Mononuclear cell (primary cell): Measurements from ENCODE around the gene CADM3. TPM values are rescaled to one million over a fixed set of nuclear protein-coding genes. Genes with fewer than 3 reads are reported as not detected.

Experiments
- H3K27me3 ChIP-seq: 2 replicates; pipeline ENCODE4 v1.6.0; 2011; ENCODE audit warnings: low read length, control low read depth; ENCODE audit not compliant: insufficient read depth
- H3K4me1 ChIP-seq: 2 replicates; pipeline ENCODE4 v1.5.1; 2011; ENCODE audit warnings: mild to moderate bottlenecking, low read length, control low read depth; ENCODE audit not compliant: insufficient read depth
- H3K4me3 ChIP-seq: 2 replicates; pipeline ENCODE4 v1.5.1; 2011; ENCODE audit warnings: mild to moderate bottlenecking, low read length, moderate library complexity
- H3K9me3 ChIP-seq: 2 replicates; pipeline ENCODE4 v1.5.1; 2011; ENCODE audit warnings: low read depth, mild to moderate bottlenecking, control low read depth, low read length
- total RNA-seq: library from RNA; depleted of rRNA; stranded (reverse); fragments of >200 nt; gene quantifications from one replicate; pipeline ENCODE4 v1.2.3, GENCODE V29; 2012

Gene CADM3
- total RNA-seq, 1 donor: 0.10 TPM

- Histone ChIP-seq H3K9me3 (no peaks in the 10 kb centered on the region), H3K4me1 (no peaks in the 10 kb centered on the region), H3K4me3 (no peak overlapping the region), H3K27me3 (peaks cover 16% of the 10 kb centered on the region)
Measured at GRCh38 chr1:159207774-159208173, 36.4 kb downstream of the CADM3 start.

- Histone ChIP-seq H3K4me1 (no peaks in the 10 kb centered on the region), H3K27me3 (peaks cover 16% of the 10 kb centered on the region), H3K4me3 (no peak overlapping the region), H3K9me3 (no peaks in the 10 kb centered on the region)
Measured at GRCh38 chr1:159208175-159208825, 36.9 kb downstream of the CADM3 start.

DNA sequence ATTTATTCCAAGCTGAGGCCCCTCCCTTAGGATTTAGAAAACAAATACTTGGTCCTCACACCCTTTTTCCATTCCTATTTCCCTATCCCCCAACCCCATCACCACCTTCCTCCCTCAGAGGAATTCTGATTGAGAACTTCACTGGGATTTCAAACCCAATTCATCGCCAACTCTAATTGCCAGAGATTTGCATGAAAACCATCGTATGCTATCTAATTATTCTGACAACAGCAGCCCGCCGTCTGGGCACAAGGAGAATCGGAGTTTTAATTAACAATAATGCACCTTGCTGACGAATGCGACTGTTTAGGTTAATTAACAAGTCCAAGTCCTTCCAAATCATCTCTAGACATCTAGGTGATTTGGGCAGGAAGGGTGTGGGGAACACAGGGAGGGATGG lies 37.6 kb downstream of the CADM3 start:
- Histone ChIP-seq H3K27me3 (peaks cover 16% of the 10 kb centered on the region), H3K4me1 (no peaks in the 10 kb centered on the region), H3K4me3 (no peak overlapping the region), H3K9me3 (no peaks in the 10 kb centered on the region)

DNA sequence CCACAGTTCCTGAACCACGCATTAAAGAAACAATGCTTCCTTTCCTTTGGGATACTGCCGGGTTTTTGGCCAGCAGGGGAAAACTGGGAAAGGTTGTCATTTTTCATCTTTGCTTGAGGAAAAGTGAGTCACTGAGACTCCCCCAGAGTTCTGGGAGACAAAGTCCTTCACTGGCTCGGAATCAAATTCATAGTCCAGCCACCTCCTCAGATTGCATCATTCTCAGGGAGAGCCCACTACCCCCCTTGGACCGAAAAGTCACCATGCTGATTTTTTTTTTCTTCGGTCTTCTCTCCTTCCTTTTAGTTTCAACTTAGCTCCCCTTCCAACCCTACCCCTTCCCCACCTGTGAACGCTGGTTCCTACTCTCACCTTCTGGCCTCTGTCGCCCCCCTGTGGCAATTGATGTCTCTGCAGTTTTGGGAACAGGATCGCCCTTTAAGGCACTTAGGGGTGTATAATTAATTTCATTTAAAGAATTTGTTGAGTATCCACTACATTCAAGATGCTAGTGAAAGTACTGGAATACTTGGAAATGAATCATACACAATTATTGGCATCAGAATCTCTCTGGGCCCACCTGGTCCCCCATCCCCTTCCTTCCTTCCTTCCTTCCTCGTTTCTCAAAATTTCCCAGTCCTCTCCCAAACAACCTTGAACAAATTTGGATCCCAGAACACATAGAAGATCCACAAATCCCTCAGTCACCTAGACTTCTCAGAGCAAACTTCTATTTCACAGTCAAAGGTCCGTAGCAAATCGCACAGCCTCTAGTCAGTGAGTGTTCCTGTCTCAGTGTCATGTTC lies 40.1 kb downstream of the CADM3 start:
- no peak overlapping the region for H3K4me3 ChIP-seq
- peaks cover 16% of the 10 kb centered on the region for H3K27me3 ChIP-seq
- H3K4me1 ChIP-seq: no peaks in the 10 kb centered on the region
- no peaks in the 10 kb centered on the region for H3K9me3 ChIP-seq

DNA sequence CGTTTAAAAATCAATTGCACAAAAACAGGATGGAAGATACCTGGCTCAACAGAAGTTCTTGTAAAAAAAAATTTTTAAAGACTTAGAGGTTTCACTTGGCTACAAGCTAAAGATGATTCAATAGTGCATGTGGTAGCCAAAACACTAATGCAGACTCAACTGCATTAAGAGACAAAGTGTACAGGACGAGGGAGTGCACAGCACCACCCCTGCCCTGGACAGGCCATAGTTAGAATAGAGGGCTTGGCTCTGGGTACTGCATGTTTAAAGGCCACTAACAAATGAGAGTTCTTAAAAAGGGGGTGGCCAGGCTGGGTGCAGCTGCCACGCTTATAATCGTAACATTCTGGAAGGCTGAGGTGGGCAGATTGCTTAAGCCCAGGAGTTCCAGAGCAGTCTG lies 41.2 kb downstream of the CADM3 start:
- H3K4me3 ChIP-seq: no peak overlapping the region
- H3K4me1 ChIP-seq: no peaks in the 10 kb centered on the region
- no peaks in the 10 kb centered on the region for H3K9me3 ChIP-seq
- peaks cover 16% of the 10 kb centered on the region for H3K27me3 ChIP-seq

GRCh38 chr1:159214149-159214760 lies 42.8 kb downstream of the CADM3 start:
- Histone ChIP-seq H3K4me3 (no peak overlapping the region), H3K4me1 (no peaks in the 10 kb centered on the region), H3K27me3 (peaks cover 13% of the 10 kb centered on the region), H3K9me3 (no peaks in the 10 kb centered on the region)

DNA sequence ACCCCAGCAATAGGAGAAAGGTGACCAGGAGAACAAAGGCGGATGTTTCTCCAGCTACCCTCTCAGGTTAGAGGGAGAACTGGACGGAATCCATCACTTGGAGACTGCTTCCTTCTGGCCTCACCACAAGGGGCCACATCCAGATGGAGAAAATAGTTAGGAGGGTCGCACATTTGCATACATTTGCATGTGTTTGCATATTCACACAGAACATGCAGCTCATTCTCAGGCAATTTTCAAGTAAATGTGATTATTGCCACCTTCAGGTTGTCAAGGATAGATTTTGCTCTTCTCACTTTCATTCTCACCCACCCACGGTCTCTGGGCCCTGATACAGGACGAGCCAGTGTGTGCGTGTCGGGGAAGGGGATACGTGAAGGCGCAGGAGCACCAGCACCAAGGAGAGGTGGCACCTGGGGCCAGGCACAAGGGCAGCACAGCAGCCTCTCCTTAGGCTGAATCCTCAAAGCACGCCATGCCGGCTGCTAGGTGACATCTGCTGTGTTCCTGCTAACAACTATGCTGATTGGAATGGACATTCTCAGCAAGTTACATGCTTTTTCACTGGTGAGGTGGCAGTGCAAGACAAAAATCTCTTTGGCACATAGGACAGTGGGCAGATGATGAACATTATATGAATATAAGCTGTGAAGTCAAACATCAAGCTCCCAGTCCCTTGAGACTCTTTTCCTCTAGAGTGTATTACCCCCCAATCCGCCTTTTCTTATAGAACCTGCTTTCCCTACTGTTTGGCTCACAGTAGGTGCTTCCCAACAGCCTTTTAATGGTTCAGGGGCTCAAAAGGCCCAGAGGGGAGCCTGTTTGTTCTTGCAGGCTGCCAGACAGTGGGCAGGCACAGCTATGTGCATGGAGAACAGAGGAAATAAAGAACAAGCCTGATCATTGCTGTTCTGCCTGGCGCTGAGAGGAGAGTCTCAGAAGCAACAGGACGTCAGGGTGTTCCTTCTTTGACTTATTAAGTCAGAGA lies 47.5 kb downstream of the CADM3 start:
- Histone ChIP-seq H3K27me3 (no peaks in the 10 kb centered on the region), H3K9me3 (no peaks in the 10 kb centered on the region), H3K4me3 (no peak overlapping the region), H3K4me1 (no peaks in the 10 kb centered on the region)

- no peaks in the 10 kb centered on the region for H3K9me3 ChIP-seq
- H3K4me3 ChIP-seq: no peak overlapping the region
- H3K4me1 ChIP-seq: no peaks in the 10 kb centered on the region
- H3K27me3 ChIP-seq: no peaks in the 10 kb centered on the region
Measured at GRCh38 chr1:159222075-159222865, 50.9 kb downstream of the CADM3 start.

- Histone ChIP-seq H3K27me3 (no peaks in the 10 kb centered on the region), H3K9me3 (no peaks in the 10 kb centered on the region), H3K4me1 (no peaks in the 10 kb centered on the region), H3K4me3 (no peak overlapping the region)
Measured at GRCh38 chr1:159223004-159223403, 51.6 kb downstream of the CADM3 start.

GRCh38 chr1:159228554-159228953 lies 57.1 kb downstream of the CADM3 start:
- H3K4me1 ChIP-seq: no peaks in the 10 kb centered on the region
- H3K27me3 ChIP-seq: no peaks in the 10 kb centered on the region
- no peak overlapping the region for H3K4me3 ChIP-seq
- no peaks in the 10 kb centered on the region for H3K9me3 ChIP-seq

- Histone ChIP-seq H3K9me3 (no peaks in the 10 kb centered on the region), H3K4me1 (no peaks in the 10 kb centered on the region), H3K4me3 (no peak overlapping the region), H3K27me3 (no peaks in the 10 kb centered on the region)
Measured at GRCh38 chr1:159229260-159229885, 58.0 kb downstream of the CADM3 start.

- Histone ChIP-seq H3K9me3 (no peaks in the 10 kb centered on the region), H3K4me1 (no peaks in the 10 kb centered on the region), H3K27me3 (no peaks in the 10 kb centered on the region), H3K4me3 (no peak overlapping the region)
Measured at GRCh38 chr1:159229896-159230295, 58.5 kb downstream of the CADM3 start.

DNA sequence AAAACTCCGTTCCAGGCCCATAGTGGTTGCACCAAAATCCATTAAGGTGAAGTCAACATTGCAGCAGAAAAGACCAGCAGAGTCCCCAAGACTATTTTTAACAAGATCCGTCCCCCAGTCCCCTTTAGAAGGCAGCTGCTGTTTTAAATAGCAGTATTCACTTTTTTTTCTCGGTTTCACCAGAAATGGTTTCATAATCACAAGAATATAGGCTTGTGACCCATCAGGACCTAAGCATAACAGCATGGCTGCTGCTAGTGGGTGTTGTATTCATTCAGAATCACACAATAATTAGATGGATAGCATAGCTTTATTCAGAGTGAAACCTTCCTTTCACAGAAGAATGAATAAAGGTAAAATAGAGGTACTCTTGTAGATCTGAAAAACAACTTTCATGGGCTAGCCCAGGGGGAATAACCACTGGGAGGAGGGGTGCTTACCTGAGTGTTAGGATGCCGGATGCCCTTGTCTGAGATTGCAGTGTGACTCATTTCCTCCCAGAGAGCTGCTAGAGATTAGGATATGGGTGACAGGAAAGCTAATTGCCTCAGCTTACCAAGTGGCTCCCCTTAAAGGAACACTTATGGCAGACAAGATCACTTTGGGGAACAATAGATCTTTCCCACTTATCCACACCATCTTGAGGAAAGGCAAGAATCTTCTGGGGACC lies 68.3 kb downstream of the CADM3 start:
- no peaks in the 10 kb centered on the region for H3K4me1 ChIP-seq
- no peak overlapping the region for H3K4me3 ChIP-seq
- H3K9me3 ChIP-seq: peaks cover under 1% of the 10 kb centered on the region
- peaks cover 5% of the 10 kb centered on the region for H3K27me3 ChIP-seq
